Endodermal cell (in vitro differentiated cells): ENCODE data around the gene IRF2BP2. TPM values are rescaled to one million over a fixed set of nuclear protein-coding genes. Genes with fewer than 3 reads are reported as not detected.
"Not testable (repeated sequence)": the region's sequence is repeated elsewhere in the genome, so short reads cannot be mapped to it uniquely, and the experiment has no call there.

Source experiments
- DNase-seq: peaks from one replicate; pipeline ENCODE4 v3.0.0-alpha.2; 2017
- H3K27ac ChIP-seq: 2 replicates; pipeline ENCODE4 v1.5.1; 2013; ENCODE audit warnings: mild to moderate bottlenecking, low read depth, low read length, moderate library complexity
- H3K27me3 ChIP-seq: 2 replicates; pipeline ENCODE4 v1.6.1; 2013; ENCODE audit warnings: mild to moderate bottlenecking, low read length, moderate library complexity; ENCODE audit not compliant: insufficient read depth, control insufficient read depth, poor library complexity, severe bottlenecking
- H3K36me3 ChIP-seq: 2 replicates; pipeline ENCODE4 v1.7.0; 2013; ENCODE audit warnings: mild to moderate bottlenecking, low read length, moderate library complexity; ENCODE audit not compliant: control insufficient read depth, insufficient read depth
- H3K4me1 ChIP-seq: one replicate; pipeline ENCODE4 v1.7.0; 2013; ENCODE audit warnings: low read length; ENCODE audit not compliant: control insufficient read depth, insufficient read depth
- H3K4me3 ChIP-seq: 2 replicates; pipeline ENCODE4 v1.5.1; 2013; ENCODE audit warnings: mild to moderate bottlenecking, low read length, moderate library complexity
- H3K9ac ChIP-seq: 2 replicates; pipeline ENCODE4 v1.6.1; 2013; ENCODE audit warnings: mild to moderate bottlenecking, low read length, moderate library complexity; ENCODE audit not compliant: poor library complexity, severe bottlenecking; ENCODE audit errors: extremely low read depth
- H3K9me3 ChIP-seq: 2 replicates; pipeline ENCODE4 v1.6.1; 2013; ENCODE audit warnings: mild to moderate bottlenecking, low read length, moderate library complexity; ENCODE audit not compliant: control insufficient read depth
- H3K27ac Mint-ChIP-seq: 2 replicates; pipeline ENCODE4 v1.8.0; 2020; ENCODE audit warnings: mixed read lengths
- H3K27me3 Mint-ChIP-seq: 2 replicates; pipeline ENCODE4 v1.8.0; 2021; ENCODE audit warnings: mild to moderate bottlenecking, mixed read lengths; ENCODE audit not compliant: insufficient read depth
- H3K36me3 Mint-ChIP-seq: 2 replicates; pipeline ENCODE4 v1.8.0; 2020; ENCODE audit warnings: low read depth, mixed read lengths
- H3K4me1 Mint-ChIP-seq: 2 replicates; pipeline ENCODE4 v1.8.0; 2020; ENCODE audit warnings: mixed read lengths
- H3K4me3 Mint-ChIP-seq: 2 replicates; pipeline ENCODE4 v1.8.0; 2020; ENCODE audit warnings: mild to moderate bottlenecking, moderate library complexity, mixed read lengths
- H3K9me3 Mint-ChIP-seq: 2 replicates; pipeline ENCODE4 v1.8.0; 2020; ENCODE audit warnings: mild to moderate bottlenecking, mixed read lengths
- CTCF ChIP-seq: fragments of 200-600 bp; sonication (generic); conservative IDR thresholded peaks from 2 replicates; pipeline ENCODE4 v1.5.0; 2021; ENCODE audit warnings: antibody characterized with exemption, mild to moderate bottlenecking
- WGBS, 2 experiments: methylation state at CpG; one replicate each; pipeline versions ENCODE4 v1.1.5 to v1.1.7; 2013; ENCODE audit warnings: missing lambda C conversion rate in 2 of 2, mixed read lengths in 1 of 2; ENCODE audit not compliant: insufficient coverage in 1 of 2, insufficient read length in 1 of 2; 5-methylcytosine and 5-hydroxymethylcytosine counted together
- total RNA-seq, 2 donors: library from RNA; stranded (reverse); fragmentation: NEBNext Ultra II Directional in 1 of 2; extraction: Animal tissue kit (Norgen Biotek cat#: 25700) in 1 of 2; gene quantifications; 2 replicates in 1 of 2; 3 replicates in 1 of 2; pipeline ENCODE4 v1.2.1, GENCODE V29; 2021

Gene IRF2BP2
- total RNA-seq, 2 donors from 2014 or later = 41.6 to 45.7 TPM

GRCh38 chr1:234595899-234596298 lies 14.1 kb downstream of the IRF2BP2 start:
- H3K9ac ChIP-seq = no peak overlapping the region
- H3K4me1 Mint-ChIP-seq = peaks cover 4% of the 10 kb centered on the region
- no peaks in the 10 kb centered on the region for H3K9me3 ChIP-seq
- no peak overlapping the region for H3K4me3 Mint-ChIP-seq
- no peaks in the 10 kb centered on the region for H3K36me3 ChIP-seq
- no peak overlapping the region for H3K27ac ChIP-seq
- TF ChIP-seq CTCF = no peak
- no peak overlapping the region for H3K27ac Mint-ChIP-seq
- H3K27me3 Mint-ChIP-seq = no peaks in the 10 kb centered on the region
- H3K27me3 ChIP-seq = no peaks in the 10 kb centered on the region
- peaks cover 11% of the 10 kb centered on the region for H3K9me3 Mint-ChIP-seq
- no peak for DNase-seq
- no peaks in the 10 kb centered on the region for H3K4me1 ChIP-seq
- H3K4me3 ChIP-seq = no peak overlapping the region
- no peaks in the 10 kb centered on the region for H3K36me3 Mint-ChIP-seq
- 89 to 94% methylated on average over 2 of the region's 2 CpGs for WGBS, 2 experiments

- DNase-seq, H3K27ac Mint-ChIP-seq, H3K36me3 ChIP-seq, H3K36me3 Mint-ChIP-seq, H3K4me3 Mint-ChIP-seq, H3K4me1 ChIP-seq, H3K27me3 ChIP-seq, H3K4me3 ChIP-seq, H3K9me3 ChIP-seq, H3K27ac ChIP-seq, H3K9ac ChIP-seq, H3K4me1 Mint-ChIP-seq, H3K27me3 Mint-ChIP-seq: not testable (repeated sequence)
- H3K9me3 Mint-ChIP-seq = peaks cover 11% of the 10 kb centered on the region
- WGBS, 2 experiments = 98% methylated on average over 4 of the region's 4 CpGs; no CpG with 5 or more reads in 1 of the 2 experiments
These were observed 15.4 kb downstream of the IRF2BP2 start for GRCh38 chr1:234594575-234594974.

- no peak for TF ChIP-seq CTCF
- Mint-ChIP-seq H3K36me3 (no peaks in the 10 kb centered on the region), H3K4me3 (no peak overlapping the region), H3K27me3 (no peaks in the 10 kb centered on the region), H3K4me1 (no peaks in the 10 kb centered on the region), H3K27ac (no peak overlapping the region), H3K9me3 (peaks cover 11% of the 10 kb centered on the region)
- Histone ChIP-seq H3K4me1 (no peaks in the 10 kb centered on the region), H3K9ac (no peak overlapping the region), H3K9me3 (no peaks in the 10 kb centered on the region), H3K27ac (no peak overlapping the region), H3K27me3 (no peaks in the 10 kb centered on the region), H3K4me3 (no peak overlapping the region), H3K36me3 (no peaks in the 10 kb centered on the region)
- WGBS, 2 experiments = 78 to 100% methylated on average over 3 to 6 of the region's 6 CpGs
- DNase-seq = no peak
These were observed 16.0 kb downstream of the IRF2BP2 start for GRCh38 chr1:234593771-234594504.
